K562 (cell line): Measurements from ENCODE around the gene KIF23. TPM values are rescaled to one million over a fixed set of nuclear protein-coding genes. Genes with fewer than 3 reads are reported as not detected.

Experiments
- DIDO1 ChIP-seq: fragments of 450-650 bp; IDR thresholded peaks from 2 replicates; pipeline ENCODE4 v1.6.1; 2016; ENCODE audit warnings: low read depth, missing biosample characterization, missing genetic modification characterization
- GABPA ChIP-seq: fragments of 200-800 bp; sonication (Bioruptor generic); conservative IDR thresholded peaks from 2 replicates; pipeline ENCODE4 v1.6.1; 2016; ENCODE audit warnings: low read depth, missing genetic modification characterization, missing compliant biosample characterization
- HIVEP1 ChIP-seq: fragments of 250-450 bp; sonication (Bioruptor Pico); IDR thresholded peaks from 2 replicates; pipeline ENCODE4 v1.4.0; 2020; ENCODE audit warnings: mild to moderate bottlenecking
- HMG20A ChIP-seq: fragments of 450-650 bp; formaldehyde crosslinking; conservative IDR thresholded peaks from 2 replicates; pipeline ENCODE4 v1.4.0; 2020; ENCODE audit warnings: mild to moderate bottlenecking, mixed read lengths
- HNRNPK ChIP-seq: fragments of 200-400 bp; formaldehyde crosslinking; IDR thresholded peaks from one replicate; pipeline ENCODE4 v1.6.1; 2018; ENCODE audit warnings: mild to moderate bottlenecking, low read depth, low read length; ENCODE audit not compliant: poor library complexity, severe bottlenecking
- KHSRP ChIP-seq: fragments of 450-650 bp; IDR thresholded peaks from 2 replicates; pipeline ENCODE4 v1.6.1; 2017
- NR3C1 ChIP-seq: sonication (generic); formaldehyde crosslinking; IDR thresholded peaks from 2 replicates; pipeline ENCODE4 v1.8.1; 2022; ENCODE audit warnings: missing genetic modification reagents
- RUNX1 ChIP-seq: sonication (generic); IDR thresholded peaks from 2 replicates; pipeline ENCODE4 v1.6.1; 2016; ENCODE audit warnings: antibody characterized with exemption, low read depth
- SNIP1 ChIP-seq: fragments of 450-650 bp; IDR thresholded peaks from 2 replicates; pipeline ENCODE4 v1.7.1; 2017; ENCODE audit warnings: low read depth, mild to moderate bottlenecking
- TCF7L2 ChIP-seq: fragments of 150-350 bp; IDR thresholded peaks from 2 replicates; pipeline ENCODE4 v1.6.1; 2016; ENCODE audit warnings: low read depth, mild to moderate bottlenecking, low read length, moderate library complexity
- TEAD1 ChIP-seq, 2 experiments: fragments of 450-650 bp in 1 of 2; sonication (generic) in 1 of 2; formaldehyde crosslinking; IDR thresholded peaks; 2 replicates each; pipeline versions ENCODE4 v1.4.0 to v1.8.0; 2020 to 2022; ENCODE audit warnings: mild to moderate bottlenecking in 2 of 2, missing genetic modification reagents in 1 of 2
- U2AF1 ChIP-seq: fragments of 200-400 bp; formaldehyde crosslinking; optimal IDR thresholded peaks from 2 replicates; pipeline ENCODE3; 2017; ENCODE audit warnings: mild to moderate bottlenecking, low read depth, low read length, moderate library complexity
- ZNF3 ChIP-seq: fragments of 250-450 bp; sonication (Bioruptor Pico); IDR thresholded peaks from 2 replicates; pipeline ENCODE4 v1.5.0; 2021; ENCODE audit warnings: mild to moderate bottlenecking, moderate library complexity
- ZNF431 ChIP-seq: sonication (generic); formaldehyde crosslinking; IDR thresholded peaks from 2 replicates; pipeline ENCODE4 v1.8.0; 2022; ENCODE audit warnings: mild to moderate bottlenecking, missing genetic modification reagents
- polyA plus RNA-seq, 8 experiments: library from polyadenylated mRNA; depleted of rRNA in 4 of 8; stranded (reverse) in 5 of 8; unstranded in 3 of 8; fragments of >200 nt; fragmentation: Nextera tagmentation in 2 of 8; fragmentation: Illumina TruSeq in 1 of 8; extraction: Ambion mirVana in 2 of 8; extraction: Trizol in 1 of 8; gene quantifications; 2 replicates each; pipeline versions ENCODE4 v1.2.1 to v1.2.3, GENCODE V29; 2011 to 2014; ENCODE audit warnings: inconsistent platforms in 1 of 8, missing spikeins in 1 of 8
- total RNA-seq, 7 experiments: library from RNA; depleted of rRNA in 6 of 7; stranded (reverse); fragments of >200 nt in 6 of 7; fragmentation: Illumina TruSeq in 2 of 7; extraction: Trizol in 2 of 7; gene quantifications; 2 replicates each; pipeline versions ENCODE4 v1.2.1 to v1.2.3, GENCODE V29; 2011 to 2021; ENCODE audit warnings: low replicate concordance in 1 of 7
- TF ChIP-seq, protein P1 (sequence below): fragments of 450-650 bp; IDR thresholded peaks from 2 replicates; pipeline ENCODE4 v1.6.1; 2018; ENCODE audit not compliant: partially characterized antibody
- TF ChIP-seq, protein P2 (sequence below), 2 experiments: fragments of 250-450 bp in 1 of 2; fragments of 450-650 bp in 1 of 2; sonication (Bioruptor Pico) in 1 of 2; IDR thresholded peaks; 2 replicates each; pipeline versions ENCODE4 v1.6.1 to v1.8.0; 2016 to 2021; ENCODE audit warnings: mild to moderate bottlenecking in 2 of 2, moderate library complexity in 2 of 2, missing compliant biosample characterization in 1 of 2, missing genetic modification characterization in 1 of 2
- TF ChIP-seq, protein P3 (sequence below), 2 experiments: fragments of 450-650 bp in 1 of 2; IDR thresholded peaks; 2 replicates each; pipeline ENCODE4 v1.6.1; 2011 to 2017; ENCODE audit warnings: low read depth in 2 of 2, antibody characterized with exemption in 1 of 2, borderline replicate concordance in 1 of 2, low read length in 1 of 2, mild to moderate bottlenecking in 1 of 2, mixed read lengths in 1 of 2; ENCODE audit not compliant: control insufficient read depth in 1 of 2
- TF ChIP-seq, protein P4 (sequence below): fragments of 450-650 bp; IDR thresholded peaks from 2 replicates; pipeline ENCODE4 v1.6.1; 2017; ENCODE audit warnings: mild to moderate bottlenecking, moderate library complexity

The KIF23 gene
- total and polyA plus RNA-seq, 9 of the 15 experiments (the other 6 are each of a cell fraction or from before 2014, with no cell fraction given) = 29.4 to 58.2 (median 41.9) TPM

DNA sequence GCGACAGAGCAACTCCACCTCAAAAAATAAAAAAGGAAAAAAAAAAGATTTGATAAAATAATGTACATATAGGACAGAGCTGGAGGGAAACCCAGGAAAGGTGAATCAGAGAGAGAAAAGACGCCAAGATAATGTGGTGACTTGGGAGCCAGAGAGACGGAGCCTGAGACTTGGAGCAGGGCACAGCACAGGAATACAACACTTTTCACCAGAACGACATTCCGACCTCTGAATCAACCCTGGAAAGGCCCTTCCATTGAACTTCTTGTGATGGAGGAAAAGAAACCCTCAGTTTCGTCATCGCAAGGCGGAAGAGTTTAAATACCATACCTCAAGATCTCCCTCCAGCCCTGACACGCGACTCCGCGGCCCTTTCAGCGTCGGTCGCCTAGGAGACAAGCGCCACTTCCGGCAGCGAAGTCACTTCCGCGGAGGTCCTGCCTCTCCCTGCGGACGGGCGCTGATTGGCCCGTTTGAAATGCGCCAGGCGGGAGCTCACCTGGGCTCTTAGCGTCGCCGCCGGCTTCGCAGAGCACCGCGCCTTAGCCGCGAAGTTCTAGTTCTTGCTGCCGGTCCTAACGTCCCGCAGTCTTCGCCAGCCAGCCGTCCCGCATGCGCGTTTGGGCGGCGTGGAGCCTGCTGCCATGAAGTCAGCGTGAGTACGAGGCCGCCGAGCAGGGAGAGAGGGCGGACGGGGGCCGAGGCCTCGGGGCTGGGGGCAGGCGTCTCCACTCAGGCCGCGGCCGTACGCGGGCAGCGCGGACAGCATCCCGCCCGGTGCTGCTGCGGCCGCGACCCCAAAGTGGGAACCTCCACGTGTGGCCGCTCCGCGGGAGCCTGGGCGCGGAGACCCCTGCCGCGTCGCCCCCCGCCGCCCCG, at the start of gene KIF23 (continued):
- TF ChIP-seq, protein P1, sequence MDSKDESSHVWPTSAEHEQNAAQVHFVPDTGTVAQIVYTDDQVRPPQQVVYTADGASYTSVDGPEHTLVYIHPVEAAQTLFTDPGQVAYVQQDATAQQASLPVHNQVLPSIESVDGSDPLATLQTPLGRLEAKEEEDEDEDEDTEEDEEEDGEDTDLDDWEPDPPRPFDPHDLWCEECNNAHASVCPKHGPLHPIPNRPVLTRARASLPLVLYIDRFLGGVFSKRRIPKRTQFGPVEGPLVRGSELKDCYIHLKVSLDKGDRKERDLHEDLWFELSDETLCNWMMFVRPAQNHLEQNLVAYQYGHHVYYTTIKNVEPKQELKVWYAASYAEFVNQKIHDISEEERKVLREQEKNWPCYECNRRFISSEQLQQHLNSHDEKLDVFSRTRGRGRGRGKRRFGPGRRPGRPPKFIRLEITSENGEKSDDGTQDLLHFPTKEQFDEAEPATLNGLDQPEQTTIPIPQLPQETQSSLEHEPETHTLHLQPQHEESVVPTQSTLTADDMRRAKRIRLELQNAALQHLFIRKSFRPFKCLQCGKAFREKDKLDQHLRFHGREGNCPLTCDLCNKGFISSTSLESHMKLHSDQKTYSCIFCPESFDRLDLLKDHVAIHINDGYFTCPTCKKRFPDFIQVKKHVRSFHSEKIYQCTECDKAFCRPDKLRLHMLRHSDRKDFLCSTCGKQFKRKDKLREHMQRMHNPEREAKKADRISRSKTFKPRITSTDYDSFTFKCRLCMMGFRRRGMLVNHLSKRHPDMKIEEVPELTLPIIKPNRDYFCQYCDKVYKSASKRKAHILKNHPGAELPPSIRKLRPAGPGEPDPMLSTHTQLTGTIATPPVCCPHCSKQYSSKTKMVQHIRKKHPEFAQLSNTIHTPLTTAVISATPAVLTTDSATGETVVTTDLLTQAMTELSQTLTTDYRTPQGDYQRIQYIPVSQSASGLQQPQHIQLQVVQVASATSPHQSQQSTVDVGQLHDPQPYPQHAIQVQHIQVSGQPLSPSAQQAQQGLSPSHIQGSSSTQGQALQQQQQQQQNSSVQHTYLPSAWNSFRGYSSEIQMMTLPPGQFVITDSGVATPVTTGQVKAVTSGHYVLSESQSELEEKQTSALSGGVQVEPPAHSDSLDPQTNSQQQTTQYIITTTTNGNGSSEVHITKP = no peak
- TF ChIP-seq, protein P2, sequence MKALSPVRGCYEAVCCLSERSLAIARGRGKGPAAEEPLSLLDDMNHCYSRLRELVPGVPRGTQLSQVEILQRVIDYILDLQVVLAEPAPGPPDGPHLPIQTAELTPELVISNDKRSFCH (CRISPR knock-in tag; IDR thresholded peaks at IDR 0.05) = no peak
- TF ChIP-seq, protein P2 (tag; IDR thresholded peaks at IDR 0.05) = no peak
- no peak for TF ChIP-seq KHSRP
- peak; percentile 95 for TF ChIP-seq GABPA (tag)
- TF ChIP-seq SNIP1 = no peak
- TF ChIP-seq, protein P3, sequence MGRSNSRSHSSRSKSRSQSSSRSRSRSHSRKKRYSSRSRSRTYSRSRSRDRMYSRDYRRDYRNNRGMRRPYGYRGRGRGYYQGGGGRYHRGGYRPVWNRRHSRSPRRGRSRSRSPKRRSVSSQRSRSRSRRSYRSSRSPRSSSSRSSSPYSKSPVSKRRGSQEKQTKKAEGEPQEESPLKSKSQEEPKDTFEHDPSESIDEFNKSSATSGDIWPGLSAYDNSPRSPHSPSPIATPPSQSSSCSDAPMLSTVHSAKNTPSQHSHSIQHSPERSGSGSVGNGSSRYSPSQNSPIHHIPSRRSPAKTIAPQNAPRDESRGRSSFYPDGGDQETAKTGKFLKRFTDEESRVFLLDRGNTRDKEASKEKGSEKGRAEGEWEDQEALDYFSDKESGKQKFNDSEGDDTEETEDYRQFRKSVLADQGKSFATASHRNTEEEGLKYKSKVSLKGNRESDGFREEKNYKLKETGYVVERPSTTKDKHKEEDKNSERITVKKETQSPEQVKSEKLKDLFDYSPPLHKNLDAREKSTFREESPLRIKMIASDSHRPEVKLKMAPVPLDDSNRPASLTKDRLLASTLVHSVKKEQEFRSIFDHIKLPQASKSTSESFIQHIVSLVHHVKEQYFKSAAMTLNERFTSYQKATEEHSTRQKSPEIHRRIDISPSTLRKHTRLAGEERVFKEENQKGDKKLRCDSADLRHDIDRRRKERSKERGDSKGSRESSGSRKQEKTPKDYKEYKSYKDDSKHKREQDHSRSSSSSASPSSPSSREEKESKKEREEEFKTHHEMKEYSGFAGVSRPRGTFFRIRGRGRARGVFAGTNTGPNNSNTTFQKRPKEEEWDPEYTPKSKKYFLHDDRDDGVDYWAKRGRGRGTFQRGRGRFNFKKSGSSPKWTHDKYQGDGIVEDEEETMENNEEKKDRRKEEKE (IDR thresholded peaks at IDR 0.05; ENCODE audit: borderline replicate concordance in 1 of 2, control insufficient read depth in 1 of 2, low read depth in 2 of 2, low read length in 1 of 2) = no peak
- no peak for TF ChIP-seq TCF7L2
- TF ChIP-seq HMG20A (CRISPR knock-in tag) = no peak
- TF ChIP-seq RUNX1 = no peak
- no peak for TF ChIP-seq HNRNPK
- no peak for TF ChIP-seq U2AF1
- no peak for TF ChIP-seq ZNF431 (CRISPR knock-in tag)
- TF ChIP-seq, protein P4, sequence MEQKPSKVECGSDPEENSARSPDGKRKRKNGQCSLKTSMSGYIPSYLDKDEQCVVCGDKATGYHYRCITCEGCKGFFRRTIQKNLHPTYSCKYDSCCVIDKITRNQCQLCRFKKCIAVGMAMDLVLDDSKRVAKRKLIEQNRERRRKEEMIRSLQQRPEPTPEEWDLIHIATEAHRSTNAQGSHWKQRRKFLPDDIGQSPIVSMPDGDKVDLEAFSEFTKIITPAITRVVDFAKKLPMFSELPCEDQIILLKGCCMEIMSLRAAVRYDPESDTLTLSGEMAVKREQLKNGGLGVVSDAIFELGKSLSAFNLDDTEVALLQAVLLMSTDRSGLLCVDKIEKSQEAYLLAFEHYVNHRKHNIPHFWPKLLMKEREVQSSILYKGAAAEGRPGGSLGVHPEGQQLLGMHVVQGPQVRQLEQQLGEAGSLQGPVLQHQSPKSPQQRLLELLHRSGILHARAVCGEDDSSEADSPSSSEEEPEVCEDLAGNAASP = no peak
- no peak for TF ChIP-seq HIVEP1
- no peak for TF ChIP-seq NR3C1 (CRISPR knock-in tag)
- TF ChIP-seq ZNF3 = no peak
- TF ChIP-seq DIDO1 = no peak
- peak in 1 of 2 experiments; percentile 38; a peak in 2 of 4 replicates for TF ChIP-seq TEAD1 (CRISPR knock-in tag; IDR thresholded peaks at IDR 0.05)
